Fibroblast of the aortic adventitia (primary cell): ENCODE measurements around the gene AKNA. TPM values are rescaled to one million over a fixed set of nuclear protein-coding genes. Genes with fewer than 3 reads are reported as not detected.

Source experiments
- DNase-seq: peaks from one replicate; pipeline ENCODE4 v3.0.0-alpha.2; 2010; ENCODE audit warnings: low read depth
- H3K4me3 ChIP-seq: 2 replicates; pipeline ENCODE4 v1.5.1; 2011; ENCODE audit warnings: low read depth, mild to moderate bottlenecking, control low read depth, low read length, moderate library complexity
- CTCF ChIP-seq: IDR thresholded peaks from 2 replicates; pipeline ENCODE4 v1.5.1; 2011; ENCODE audit warnings: mild to moderate bottlenecking, low read length, control low read depth, inconsistent platforms; ENCODE audit not compliant: insufficient read depth
- total RNA-seq: library from RNA; depleted of rRNA; stranded (reverse); fragments of >200 nt; gene quantifications from 2 replicates; pipeline ENCODE4 v1.2.3, GENCODE V29; 2012; ENCODE audit warnings: low replicate concordance

Gene AKNA
- 9.9 and 22.3 TPM in 2 replicates for total RNA-seq

DNA sequence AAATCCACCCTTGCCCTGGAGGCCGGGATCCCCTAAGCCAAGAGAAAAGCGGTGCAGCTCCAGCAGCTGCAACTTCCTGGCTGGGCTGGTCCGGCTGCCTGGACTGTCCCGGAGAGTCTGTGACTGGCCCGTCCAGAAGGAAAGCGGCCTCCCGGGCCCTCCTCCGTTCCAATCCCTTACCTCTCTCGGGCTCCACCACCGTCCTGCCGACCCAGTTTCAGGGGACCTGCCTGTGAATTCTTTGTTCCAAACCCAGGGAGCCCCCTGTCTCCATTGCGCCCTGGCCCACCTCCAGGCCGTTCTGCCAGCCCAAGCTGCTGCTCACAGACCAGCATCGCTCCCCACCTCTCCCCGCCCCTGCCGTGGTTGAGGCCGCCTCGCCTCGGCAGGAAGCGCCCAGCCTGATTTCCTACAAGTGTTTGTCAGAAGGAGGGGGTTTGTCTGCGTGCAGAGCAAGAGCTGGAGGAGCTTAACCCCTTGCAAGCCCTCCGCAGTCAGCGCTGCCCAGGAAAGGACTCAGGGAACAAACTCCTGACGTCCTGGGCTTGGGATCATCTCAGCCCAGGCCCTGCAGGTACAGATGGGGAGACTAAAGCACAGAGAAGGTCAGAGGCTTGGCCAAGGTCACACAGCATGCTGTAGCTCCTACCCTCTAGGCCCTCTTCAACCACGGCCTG lies at the start of gene AKNA:
Gene AKNA (minus strand): TSS at position 303 of the 677 bp plus-strand sequence. CDS start 6,649 bp downstream, outside the sequence.
- peak within 1 kb of the TSS; percentile 70 for H3K4me3 ChIP-seq
- DNase-seq = peak; percentile 72
- no peak for TF ChIP-seq CTCF

- TF ChIP-seq CTCF = no peak
Observed at GRCh38 chr9:114437401-114437893, 49.7 kb upstream of the AKNA start.

DNA sequence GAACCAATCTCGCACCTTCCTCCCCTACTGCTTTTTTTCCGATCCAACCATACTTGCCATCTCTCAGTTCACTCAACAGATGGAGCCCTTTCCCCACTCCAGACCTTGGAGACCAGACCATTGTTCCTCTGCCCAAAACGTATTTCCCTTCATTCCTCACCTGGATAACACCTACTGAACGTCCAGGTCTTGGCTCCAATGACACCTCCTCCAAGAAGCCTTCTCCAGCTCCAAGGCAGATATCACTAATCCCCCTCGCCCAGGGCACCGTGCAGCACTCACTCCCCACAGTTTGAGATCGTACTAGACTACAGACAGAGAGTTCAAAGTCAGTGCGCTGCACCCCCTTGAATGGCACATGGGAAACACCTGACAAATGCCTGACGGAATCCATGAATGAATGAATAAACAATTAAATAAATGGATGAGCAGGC lies 47.1 kb upstream of the AKNA start:
- H3K4me3 ChIP-seq = no peak overlapping the region
- peak; percentile 50 for DNase-seq
- TF ChIP-seq CTCF = peak; percentile 85

More at GRCh38 chr9:114437401-114437893, 49.7 kb upstream of the AKNA start:
- no peak overlapping the region for H3K4me3 ChIP-seq
- no peak for DNase-seq

DNA sequence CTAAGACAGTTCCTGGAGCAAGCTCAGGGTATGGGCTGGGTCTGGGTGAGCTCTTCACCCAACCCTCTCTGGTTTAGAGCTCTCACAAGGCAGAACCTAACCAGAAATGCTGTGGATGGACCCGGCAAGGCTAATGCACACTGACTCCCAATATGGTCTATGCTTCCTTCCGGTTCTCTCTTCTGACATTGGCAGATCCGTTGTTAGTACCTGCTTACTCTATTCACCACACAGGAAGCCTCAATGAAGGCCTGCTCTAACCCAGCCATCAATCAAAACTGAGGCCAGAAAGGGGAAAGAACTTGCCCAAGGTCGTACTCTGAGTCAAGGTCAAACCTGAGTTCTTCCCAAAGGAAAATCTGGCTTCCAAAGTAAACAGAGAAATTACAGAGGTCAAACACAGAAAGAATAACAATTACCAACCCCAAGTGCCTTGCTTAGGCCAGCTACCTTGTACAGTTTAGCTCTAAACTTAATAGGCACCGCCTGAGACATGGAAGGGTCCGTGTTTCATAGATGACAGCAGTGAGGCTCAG lies 46.0 kb upstream of the AKNA start:
- no peak overlapping the region for H3K4me3 ChIP-seq
- no peak for DNase-seq
- TF ChIP-seq CTCF = no peak

DNA sequence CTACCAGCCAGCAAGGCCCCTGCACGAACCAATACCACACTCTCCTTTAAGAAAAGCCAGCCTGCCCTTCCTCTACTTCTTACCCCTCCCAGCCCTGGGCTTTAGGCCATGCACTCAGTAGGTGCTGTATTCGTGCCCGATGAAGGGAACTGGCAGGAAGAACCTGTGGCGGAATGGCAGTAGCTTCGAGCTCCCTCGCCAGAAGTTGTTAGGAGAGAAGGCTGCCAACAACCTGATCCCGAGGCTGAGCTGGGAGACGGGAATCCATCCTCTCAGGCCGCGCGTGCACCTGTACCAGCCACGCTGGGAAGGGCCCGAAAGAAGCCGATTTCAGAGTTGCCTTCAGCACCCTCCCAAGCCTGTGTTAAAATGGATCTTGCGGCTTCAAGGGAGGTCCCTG lies 45.3 kb upstream of the AKNA start:
- DNase-seq = no peak
- H3K4me3 ChIP-seq = no peak overlapping the region
- no peak for TF ChIP-seq CTCF

DNA sequence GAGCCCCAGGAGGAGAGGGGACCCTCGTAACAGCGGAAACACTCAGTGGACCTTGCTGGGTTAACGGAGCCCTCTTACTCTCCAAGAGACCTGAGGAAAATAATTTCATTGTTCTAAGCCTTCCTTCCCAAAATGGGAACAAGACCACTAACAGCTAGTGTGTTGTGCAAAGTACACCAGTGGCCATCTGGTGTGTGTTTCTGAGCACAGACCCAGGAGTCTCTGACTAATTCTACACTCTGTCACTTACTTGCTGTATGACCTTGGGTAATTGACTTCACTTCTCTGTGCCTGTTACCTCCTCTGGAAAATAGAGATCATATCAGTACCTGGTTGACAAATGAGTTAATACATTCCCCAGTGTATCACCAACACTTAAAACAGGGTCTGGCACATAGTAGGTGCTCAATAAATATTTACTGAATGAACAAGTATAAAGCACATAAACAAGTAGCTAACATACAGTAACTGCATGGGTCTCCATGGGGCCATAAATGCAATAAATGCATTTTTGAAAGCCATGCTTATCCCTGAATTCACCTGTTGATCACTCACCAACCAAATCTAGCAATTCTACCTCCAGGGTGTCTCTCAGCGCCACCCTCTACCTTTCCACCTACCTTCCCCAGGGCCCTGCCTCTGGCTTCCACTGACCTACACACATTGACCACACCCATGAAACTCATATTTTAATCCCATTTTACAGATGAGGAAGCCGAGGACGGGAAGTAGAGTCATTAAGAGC lies 44.7 kb upstream of the AKNA start:
- no peak overlapping the region for H3K4me3 ChIP-seq
- no peak for DNase-seq
- no peak for TF ChIP-seq CTCF
